Ishikawa (cell line): Measurements from ENCODE around the gene ERC1.

Source experiments
- CEBPB ChIP-seq: IDR thresholded peaks from 2 replicates; pipeline ENCODE4 v1.6.1; 2012
- CREB1 ChIP-seq: IDR thresholded peaks from 2 replicates; pipeline ENCODE4 v1.6.1; 2012; ENCODE audit warnings: low read depth
- EGR1 ChIP-seq: IDR thresholded peaks from 2 replicates; pipeline ENCODE4 v1.6.1; 2012
- EP300 ChIP-seq: IDR thresholded peaks from 2 replicates; pipeline ENCODE4 v1.6.1; 2012; ENCODE audit warnings: borderline replicate concordance
- FOXM1 ChIP-seq: IDR thresholded peaks from 2 replicates; pipeline ENCODE4 v1.6.1; 2012; ENCODE audit warnings: low read depth, borderline replicate concordance
- NFIC ChIP-seq: IDR thresholded peaks from 2 replicates; pipeline ENCODE4 v1.6.1; 2012
- RAD21 ChIP-seq: IDR thresholded peaks from 2 replicates; pipeline ENCODE4 v1.6.1; 2012; ENCODE audit warnings: low read depth
- TAF1 ChIP-seq: IDR thresholded peaks from 2 replicates; pipeline ENCODE4 v1.6.1; 2012; ENCODE audit warnings: low read depth, mild to moderate bottlenecking
- TCF12 ChIP-seq: IDR thresholded peaks from 2 replicates; pipeline ENCODE4 v1.6.1; 2012; ENCODE audit warnings: low read depth
- TEAD4 ChIP-seq: IDR thresholded peaks from 2 replicates; pipeline ENCODE4 v1.6.1; 2012
- YY1 ChIP-seq: IDR thresholded peaks from 2 replicates; pipeline ENCODE4 v1.6.1; 2012; ENCODE audit warnings: low read depth
- ZBTB7A ChIP-seq: IDR thresholded peaks from 2 replicates; pipeline ENCODE4 v1.6.1; 2012; ENCODE audit warnings: low read depth
- TF ChIP-seq, protein P1 (sequence below): IDR thresholded peaks from 2 replicates; pipeline ENCODE4 v1.6.1; 2012
- TF ChIP-seq, protein P2 (sequence below): IDR thresholded peaks from 2 replicates; pipeline ENCODE4 v1.6.1; 2012; ENCODE audit warnings: low read depth, mild to moderate bottlenecking
- TF ChIP-seq, protein P3 (sequence below): IDR thresholded peaks from 2 replicates; pipeline ENCODE4 v1.6.1; 2012

The ERC1 gene

DNA sequence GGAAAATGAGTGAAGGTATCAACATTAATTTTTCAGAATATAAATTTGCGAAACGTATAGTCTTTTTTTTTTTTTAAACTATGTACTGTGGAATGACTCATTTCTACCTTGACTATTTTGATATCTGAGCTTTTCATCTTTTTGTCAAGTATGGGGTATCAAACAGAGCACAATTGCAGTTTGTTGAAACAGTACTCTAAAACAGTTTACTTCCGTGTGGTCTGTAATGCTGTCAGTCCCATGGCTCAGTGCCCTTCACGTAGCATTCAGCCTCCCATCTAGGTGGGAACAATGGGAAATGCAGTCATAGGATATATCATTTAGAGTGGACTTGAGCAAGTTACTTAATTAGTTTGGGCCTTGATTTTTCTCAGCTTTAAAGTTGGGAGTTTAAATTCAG lies 139.5 kb downstream of the ERC1 start:
- TF ChIP-seq, protein P1, sequence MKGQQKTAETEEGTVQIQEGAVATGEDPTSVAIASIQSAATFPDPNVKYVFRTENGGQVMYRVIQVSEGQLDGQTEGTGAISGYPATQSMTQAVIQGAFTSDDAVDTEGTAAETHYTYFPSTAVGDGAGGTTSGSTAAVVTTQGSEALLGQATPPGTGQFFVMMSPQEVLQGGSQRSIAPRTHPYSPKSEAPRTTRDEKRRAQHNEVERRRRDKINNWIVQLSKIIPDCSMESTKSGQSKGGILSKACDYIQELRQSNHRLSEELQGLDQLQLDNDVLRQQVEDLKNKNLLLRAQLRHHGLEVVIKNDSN, result no peak
- TF ChIP-seq FOXM1 (no peak), YY1 (no peak), EP300 (no peak), ZBTB7A (no peak), CREB1 (no peak), EGR1 (no peak), CEBPB (no peak), RAD21 (no peak), NFIC (no peak), TCF12 (no peak), TAF1 (no peak), TEAD4 (no peak)
- TF ChIP-seq, protein P2, sequence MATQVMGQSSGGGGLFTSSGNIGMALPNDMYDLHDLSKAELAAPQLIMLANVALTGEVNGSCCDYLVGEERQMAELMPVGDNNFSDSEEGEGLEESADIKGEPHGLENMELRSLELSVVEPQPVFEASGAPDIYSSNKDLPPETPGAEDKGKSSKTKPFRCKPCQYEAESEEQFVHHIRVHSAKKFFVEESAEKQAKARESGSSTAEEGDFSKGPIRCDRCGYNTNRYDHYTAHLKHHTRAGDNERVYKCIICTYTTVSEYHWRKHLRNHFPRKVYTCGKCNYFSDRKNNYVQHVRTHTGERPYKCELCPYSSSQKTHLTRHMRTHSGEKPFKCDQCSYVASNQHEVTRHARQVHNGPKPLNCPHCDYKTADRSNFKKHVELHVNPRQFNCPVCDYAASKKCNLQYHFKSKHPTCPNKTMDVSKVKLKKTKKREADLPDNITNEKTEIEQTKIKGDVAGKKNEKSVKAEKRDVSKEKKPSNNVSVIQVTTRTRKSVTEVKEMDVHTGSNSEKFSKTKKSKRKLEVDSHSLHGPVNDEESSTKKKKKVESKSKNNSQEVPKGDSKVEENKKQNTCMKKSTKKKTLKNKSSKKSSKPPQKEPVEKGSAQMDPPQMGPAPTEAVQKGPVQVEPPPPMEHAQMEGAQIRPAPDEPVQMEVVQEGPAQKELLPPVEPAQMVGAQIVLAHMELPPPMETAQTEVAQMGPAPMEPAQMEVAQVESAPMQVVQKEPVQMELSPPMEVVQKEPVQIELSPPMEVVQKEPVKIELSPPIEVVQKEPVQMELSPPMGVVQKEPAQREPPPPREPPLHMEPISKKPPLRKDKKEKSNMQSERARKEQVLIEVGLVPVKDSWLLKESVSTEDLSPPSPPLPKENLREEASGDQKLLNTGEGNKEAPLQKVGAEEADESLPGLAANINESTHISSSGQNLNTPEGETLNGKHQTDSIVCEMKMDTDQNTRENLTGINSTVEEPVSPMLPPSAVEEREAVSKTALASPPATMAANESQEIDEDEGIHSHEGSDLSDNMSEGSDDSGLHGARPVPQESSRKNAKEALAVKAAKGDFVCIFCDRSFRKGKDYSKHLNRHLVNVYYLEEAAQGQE, result no peak
- TF ChIP-seq, protein P3, sequence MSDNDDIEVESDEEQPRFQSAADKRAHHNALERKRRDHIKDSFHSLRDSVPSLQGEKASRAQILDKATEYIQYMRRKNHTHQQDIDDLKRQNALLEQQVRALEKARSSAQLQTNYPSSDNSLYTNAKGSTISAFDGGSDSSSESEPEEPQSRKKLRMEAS, result no peak

DNA sequence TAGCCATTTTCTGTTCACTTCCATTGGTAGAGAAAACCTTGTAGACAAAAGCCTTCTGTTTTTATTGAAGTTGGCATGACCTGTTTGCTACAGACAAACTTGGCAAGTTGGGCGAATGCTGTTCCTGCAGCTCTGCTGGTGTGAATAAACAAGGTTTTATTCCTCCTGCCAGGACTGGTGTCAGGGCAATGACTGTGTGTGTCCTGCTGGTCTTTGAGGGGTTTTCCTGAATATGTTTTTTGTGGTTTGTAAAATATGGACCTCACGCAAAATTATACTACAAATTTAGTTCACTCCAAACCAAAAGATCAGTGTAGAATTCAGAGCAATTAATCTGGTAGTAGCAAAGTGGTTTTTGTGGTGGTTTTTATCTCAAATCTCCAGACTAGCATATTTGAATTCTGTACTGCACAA lies 140.8 kb downstream of the ERC1 start:
- TF ChIP-seq, protein P3, result no peak
- TF ChIP-seq TEAD4 (no peak), EGR1 (no peak), ZBTB7A (no peak), RAD21 (no peak), EP300 (no peak), TAF1 (no peak), TCF12 (no peak), NFIC (no peak), YY1 (no peak), CEBPB (no peak)
- TF ChIP-seq, protein P2, result no peak
- TF ChIP-seq, protein P1, result no peak

DNA sequence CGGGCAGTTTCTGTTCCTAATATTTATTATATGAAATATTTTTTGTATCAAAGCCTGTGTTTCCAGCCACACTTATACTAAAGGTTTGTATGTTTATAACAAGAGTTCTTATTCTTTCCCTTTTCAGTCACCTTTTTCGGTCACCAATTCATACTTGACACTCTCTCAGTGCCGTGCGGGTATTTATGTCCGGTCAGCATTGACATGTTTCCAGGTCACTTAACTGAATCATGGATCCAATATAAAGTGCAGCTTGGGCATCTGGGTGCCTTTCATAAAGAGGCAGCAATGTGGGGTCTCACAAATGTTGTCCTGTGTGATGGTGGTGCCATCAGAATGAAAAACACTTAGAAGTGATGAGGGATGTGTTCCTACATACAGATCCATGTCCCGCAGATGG lies 141.3 kb downstream of the ERC1 start:
- TF ChIP-seq TCF12 (no peak), EGR1 (no peak), YY1 (no peak), RAD21 (no peak), TAF1 (no peak), CREB1 (no peak), ZBTB7A (no peak), TEAD4 (no peak), NFIC (no peak), EP300 (no peak), CEBPB (no peak), FOXM1 (no peak)
- TF ChIP-seq, protein P1, result no peak
- TF ChIP-seq, protein P2, result no peak
- TF ChIP-seq, protein P3, result no peak

DNA sequence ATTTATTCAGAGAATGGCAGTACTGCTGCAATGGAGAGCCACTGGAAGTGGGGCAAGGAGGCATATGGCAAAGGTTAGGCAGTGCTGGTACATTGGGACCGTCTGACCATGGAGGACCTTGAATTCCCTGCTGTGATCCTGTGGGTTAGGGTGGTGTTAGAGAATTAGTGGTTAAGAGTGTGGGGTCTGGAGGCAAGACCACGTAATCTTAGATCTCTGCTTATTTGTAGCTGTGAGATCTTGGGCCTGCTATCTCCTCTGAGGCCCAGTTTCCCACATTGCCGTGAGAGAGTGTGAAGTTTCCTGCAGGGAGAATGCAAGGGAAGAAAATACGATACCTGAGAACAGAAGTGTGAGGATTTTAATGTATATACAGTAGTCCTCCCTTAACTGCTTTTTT lies 147.7 kb downstream of the ERC1 start:
- TF ChIP-seq CREB1 (no peak), YY1 (no peak)
